A549 treated with DMSO at 1 μM for 4 hours (cell line): ENCODE measurements around the gene DNAJB5. TPM values are rescaled to one million over a fixed set of nuclear protein-coding genes. Genes with fewer than 3 reads are reported as not detected.

Experiments
- total RNA-seq: library from RNA; stranded (reverse); fragments of 200-300 nt; extraction: Qiagen RNA extraction; gene quantifications from 5 replicates; pipeline ENCODE4 v1.2.3, GENCODE V29; 2022; ENCODE audit warnings: low read depth

Gene DNAJB5
- total RNA-seq: 3.7 to 5.4 TPM (median 4.8 TPM) in 5 replicates

DNA sequence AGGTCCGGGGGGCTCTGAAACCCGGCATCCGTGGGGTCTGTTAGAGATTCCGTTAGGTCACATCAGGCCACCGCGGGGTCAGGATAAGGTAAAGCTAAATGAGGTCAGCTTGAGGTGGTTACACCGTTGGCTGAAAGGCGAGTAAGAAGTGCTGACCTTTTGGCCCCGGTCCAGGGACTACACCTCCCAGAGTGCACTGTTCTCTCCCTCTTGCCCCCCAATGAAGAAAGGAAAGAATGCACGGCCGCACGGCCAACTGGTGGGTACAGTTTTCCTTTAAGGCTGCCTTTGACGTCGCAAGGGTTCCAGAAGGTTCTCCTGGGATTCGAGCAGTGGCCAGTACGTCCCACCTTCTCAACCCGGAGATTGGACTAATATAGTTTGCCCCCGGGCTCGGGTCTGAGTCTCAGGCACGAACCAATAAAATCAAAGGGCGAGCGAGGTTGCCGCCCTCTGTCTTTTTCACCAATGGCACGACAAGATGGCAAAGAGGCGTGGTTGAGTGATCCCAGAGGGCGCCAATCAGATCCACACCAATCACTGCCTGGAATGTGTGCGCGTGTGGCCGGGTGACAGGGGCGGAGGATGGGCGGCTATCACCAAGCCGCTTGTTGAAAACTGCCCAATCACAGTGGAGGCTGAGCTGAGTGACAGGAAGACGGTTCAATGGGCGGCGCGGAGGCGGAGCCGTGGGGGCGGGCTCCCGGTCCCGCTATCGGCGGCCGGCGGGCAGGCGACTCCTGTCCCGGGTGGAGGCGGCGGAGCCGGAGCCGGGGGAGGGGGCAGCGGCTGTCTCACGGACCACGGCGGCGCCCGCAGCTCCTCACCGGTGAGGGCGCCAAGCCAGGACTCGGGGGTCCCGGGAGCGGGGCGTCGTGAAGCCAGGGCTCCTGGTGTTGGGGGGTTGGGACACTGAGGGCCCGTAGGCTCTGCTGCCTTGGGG is at the start of gene DNAJB5:
DNAJB5 (plus strand) TSS at position 743 of the 943 bp plus-strand sequence. CDS start 886 bp downstream, outside the sequence.

DNA sequence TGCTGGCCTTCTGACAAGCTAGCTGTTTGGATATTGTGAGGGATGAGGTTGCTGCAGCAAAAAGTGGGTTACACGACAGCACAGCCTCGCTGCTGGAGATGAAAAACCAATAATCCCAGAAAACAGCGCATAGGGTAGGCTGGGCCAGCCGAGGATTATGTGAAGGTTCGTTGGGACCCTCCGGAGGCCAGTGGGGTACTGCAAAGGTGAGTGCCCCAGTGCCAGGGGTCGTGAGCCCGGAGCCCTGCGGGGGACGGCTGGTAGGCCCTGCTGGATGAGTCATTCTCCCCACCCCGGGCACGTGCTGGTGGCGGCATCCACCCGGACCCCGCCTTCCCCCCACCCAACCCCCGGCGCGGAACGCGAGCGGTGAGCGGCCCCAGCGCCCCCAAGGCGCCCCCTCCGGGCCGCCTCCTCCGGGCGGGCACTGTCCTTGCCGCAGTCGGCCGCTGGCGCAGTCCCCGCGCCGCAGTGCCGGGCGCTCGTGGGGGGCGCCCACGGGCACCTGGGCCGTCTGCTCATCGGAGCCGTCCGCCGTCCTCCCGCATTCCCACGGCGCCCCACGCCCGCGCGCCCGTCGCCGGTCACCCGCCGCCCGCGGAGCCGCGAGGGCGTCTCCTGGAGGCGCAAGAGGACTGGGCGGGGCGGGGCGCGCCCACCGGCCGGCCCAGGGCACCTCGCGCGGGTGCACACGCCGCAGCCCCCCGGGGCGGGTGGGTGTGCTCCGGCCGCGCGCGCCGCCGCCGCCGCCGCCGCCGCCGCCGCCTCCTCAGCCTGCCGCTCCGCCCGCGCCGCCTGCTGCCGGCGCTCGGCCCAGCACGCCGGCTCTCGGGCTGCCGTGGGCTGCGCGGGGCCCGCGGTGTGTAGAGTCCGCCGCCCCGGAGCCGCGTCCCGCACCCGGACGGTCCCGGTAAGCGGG is 31.8 kb upstream of the DNAJB5 start, which contains the start of gene PHF24:
PHF24 (plus strand) TSS at position 794 of the 919 bp plus-strand sequence. CDS start 13,014 bp downstream, outside the sequence.

Other genes starting within 250 kb of the DNAJB5 start
- 0.07 to 0.18 TPM (median 0.17 TPM) in 5 replicates for gene PHF24, start 31.5 kb upstream of the DNAJB5 start, total RNA-seq
- 264 to 322 TPM (median 298 TPM) in 5 replicates for gene VCP, start 82.9 kb downstream of the DNAJB5 start, total RNA-seq
- 35.8 to 58.3 TPM (median 55.3 TPM) in 5 replicates for gene FANCG, start 90.2 kb downstream of the DNAJB5 start, total RNA-seq
- gene PIGO, start 106.8 kb downstream of the DNAJB5 start, total RNA-seq: 45.3 to 52.5 TPM (median 50.2 TPM) in 5 replicates
- 216 to 280 TPM (median 256 TPM) in 5 replicates for gene STOML2, start 113.4 kb downstream of the DNAJB5 start, total RNA-seq
- 6.9 to 10.1 TPM (median 8.8 TPM) in 5 replicates for gene ATOSB, start 126.1 kb downstream of the DNAJB5 start, total RNA-seq
- 8.7 to 10.1 TPM (median 9.8 TPM) in 5 replicates for gene UNC13B, start 172.3 kb downstream of the DNAJB5 start, total RNA-seq